Body of pancreas (tissue), 4 donors: ENCODE measurements around the gene CYP46A1.

Experiments used
- POLR2A ChIP-seq, 3 donors: fragments of 450-650 bp; IDR thresholded peaks; one replicate each; pipeline ENCODE4 v1.6.1; 2016; ENCODE audit warnings: antibody characterized with exemption in 3 of 3, mild to moderate bottlenecking in 2 of 3
- TF ChIP-seq, protein P1 (sequence below), 7 experiments: fragments of 450-650 bp in 4 of 7; fragments of 200-600 bp in 3 of 7; sonication (generic) in 3 of 7; IDR thresholded peaks; one replicate each; pipeline ENCODE4 v1.5.1; 2016 to 2019; ENCODE audit warnings: antibody characterized with exemption in 7 of 7

DNA sequence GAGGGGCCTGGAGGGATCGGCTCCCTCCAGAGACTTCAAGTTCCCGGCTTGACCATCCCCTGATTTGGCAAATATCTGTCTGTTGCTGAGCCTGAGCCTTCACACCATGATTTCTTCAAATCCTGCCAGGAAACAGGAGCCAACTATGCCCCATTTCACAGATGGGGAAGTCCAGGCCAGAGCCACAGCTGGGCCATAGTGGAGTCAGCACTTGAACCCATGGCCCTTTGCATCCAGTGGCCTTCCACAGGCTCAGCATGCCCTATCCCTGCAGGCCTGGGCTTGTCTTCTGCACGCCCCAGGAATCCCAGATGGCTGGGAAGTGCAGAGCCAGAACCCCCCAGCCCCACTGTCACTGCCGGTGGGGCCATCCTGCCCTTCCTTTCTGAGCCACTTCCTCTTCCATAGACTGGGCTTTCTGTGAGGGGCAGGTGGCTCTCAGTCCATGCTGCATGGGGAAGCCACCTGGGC is 44.9 kb downstream of the CYP46A1 start:
- TF ChIP-seq, protein P1, sequence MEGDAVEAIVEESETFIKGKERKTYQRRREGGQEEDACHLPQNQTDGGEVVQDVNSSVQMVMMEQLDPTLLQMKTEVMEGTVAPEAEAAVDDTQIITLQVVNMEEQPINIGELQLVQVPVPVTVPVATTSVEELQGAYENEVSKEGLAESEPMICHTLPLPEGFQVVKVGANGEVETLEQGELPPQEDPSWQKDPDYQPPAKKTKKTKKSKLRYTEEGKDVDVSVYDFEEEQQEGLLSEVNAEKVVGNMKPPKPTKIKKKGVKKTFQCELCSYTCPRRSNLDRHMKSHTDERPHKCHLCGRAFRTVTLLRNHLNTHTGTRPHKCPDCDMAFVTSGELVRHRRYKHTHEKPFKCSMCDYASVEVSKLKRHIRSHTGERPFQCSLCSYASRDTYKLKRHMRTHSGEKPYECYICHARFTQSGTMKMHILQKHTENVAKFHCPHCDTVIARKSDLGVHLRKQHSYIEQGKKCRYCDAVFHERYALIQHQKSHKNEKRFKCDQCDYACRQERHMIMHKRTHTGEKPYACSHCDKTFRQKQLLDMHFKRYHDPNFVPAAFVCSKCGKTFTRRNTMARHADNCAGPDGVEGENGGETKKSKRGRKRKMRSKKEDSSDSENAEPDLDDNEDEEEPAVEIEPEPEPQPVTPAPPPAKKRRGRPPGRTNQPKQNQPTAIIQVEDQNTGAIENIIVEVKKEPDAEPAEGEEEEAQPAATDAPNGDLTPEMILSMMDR (IDR thresholded peaks at IDR 0.05), result no peak
- no peak for TF ChIP-seq POLR2A (IDR thresholded peaks at IDR 0.05)
